GM23338 (cell line): ENCODE results near the gene OR1S2. TPM values are rescaled to one million over a fixed set of nuclear protein-coding genes. Genes with fewer than 3 reads are reported as not detected.

Source experiments
- ATAC-seq: fragments of 200-7000 bp; cut with Tn5 transposase; 3 replicates; pipeline ENCODE4 v1.9.1; 2020
- DNase-seq: peaks from one replicate; pipeline ENCODE4 v3.0.0-alpha.2; 2015; ENCODE audit warnings: low spot score
- H2AFZ ChIP-seq: fragments of 200-600 bp; sonication (generic); 2 replicates; pipeline ENCODE4 v1.8.0; 2016; ENCODE audit warnings: antibody characterized with exemption, mild to moderate bottlenecking, moderate library complexity
- H3F3A ChIP-seq: fragments of 200-600 bp; sonication (generic); replicated peaks from 2 replicates; pipeline ENCODE4 v1.8.0; 2017; ENCODE audit warnings: antibody characterized with exemption, mixed run types, low read depth
- H3K27ac ChIP-seq: fragments of 200-600 bp; sonication (generic); 2 replicates; pipeline ENCODE4 v1.6.1; 2016; ENCODE audit warnings: low read depth
- H3K27me3 ChIP-seq: fragments of 200-600 bp; sonication (generic); 2 replicates; pipeline ENCODE4 v1.8.0; 2016; ENCODE audit warnings: mild to moderate bottlenecking, mixed run types, moderate library complexity; ENCODE audit not compliant: insufficient read depth
- H3K36me3 ChIP-seq: fragments of 200-600 bp; sonication (generic); 2 replicates; pipeline ENCODE4 v1.8.0; 2016; ENCODE audit warnings: mild to moderate bottlenecking; ENCODE audit not compliant: insufficient read depth
- H3K4me1 ChIP-seq: fragments of 200-600 bp; sonication (generic); 2 replicates; pipeline ENCODE4 v1.8.0; 2016; ENCODE audit warnings: mild to moderate bottlenecking, moderate library complexity; ENCODE audit not compliant: insufficient read depth
- H3K4me2 ChIP-seq: fragments of 200-600 bp; sonication (generic); 2 replicates; pipeline ENCODE4 v1.7.1; 2017; ENCODE audit warnings: mixed run types
- H3K4me3 ChIP-seq: fragments of 200-600 bp; sonication (generic); 2 replicates; pipeline ENCODE4 v1.6.1; 2016; ENCODE audit warnings: mixed run types
- H3K79me2 ChIP-seq: fragments of 200-600 bp; sonication (generic); replicated peaks from 2 replicates; pipeline ENCODE4 v1.8.0; 2017; ENCODE audit warnings: mild to moderate bottlenecking; ENCODE audit not compliant: insufficient read depth
- H3K9me2 ChIP-seq: fragments of 200-600 bp; sonication (generic); 2 replicates; pipeline ENCODE4 v1.8.0; 2017; ENCODE audit not compliant: insufficient read depth
- H4K20me1 ChIP-seq: fragments of 200-600 bp; sonication (generic); replicated peaks from 2 replicates; pipeline ENCODE4 v1.8.0; 2017; ENCODE audit warnings: mild to moderate bottlenecking; ENCODE audit not compliant: insufficient read depth
- H3K27ac Mint-ChIP-seq: 2 replicates; pipeline ENCODE4 v1.8.0; 2020; ENCODE audit warnings: inconsistent platforms, mild to moderate bottlenecking, moderate library complexity, mixed read lengths
- H3K27me3 Mint-ChIP-seq: 3 replicates; pipeline ENCODE4 v1.8.0; 2022; ENCODE audit warnings: low read depth, mild to moderate bottlenecking, moderate library complexity, mixed read lengths, inconsistent platforms; ENCODE audit not compliant: insufficient read depth, poor library complexity
- H3K36me3 Mint-ChIP-seq: 3 replicates; pipeline ENCODE4 v1.8.0; 2021; ENCODE audit warnings: low read depth, mild to moderate bottlenecking, inconsistent platforms, moderate library complexity, mixed read lengths
- H3K4me1 Mint-ChIP-seq: 3 replicates; pipeline ENCODE4 v1.8.0; 2020; ENCODE audit warnings: mild to moderate bottlenecking, inconsistent platforms, mixed read lengths
- H3K4me3 Mint-ChIP-seq: 3 replicates; pipeline ENCODE4 v1.8.0; 2021; ENCODE audit warnings: moderate library complexity, mild to moderate bottlenecking, inconsistent platforms, mixed read lengths
- H3K9me3 Mint-ChIP-seq: 3 replicates; pipeline ENCODE4 v1.8.0; 2020; ENCODE audit warnings: moderate library complexity, mild to moderate bottlenecking, inconsistent platforms, mixed read lengths
- CREB1 ChIP-seq: fragments of 250-450 bp; sonication (Bioruptor Pico); IDR thresholded peaks from 2 replicates; pipeline ENCODE4 v1.5.0; 2020; ENCODE audit warnings: low read depth, mild to moderate bottlenecking, moderate library complexity
- CTCF ChIP-seq, 2 experiments: fragments of 200-600 bp in 1 of 2; sonication (generic) in 1 of 2; conservative IDR thresholded peaks; 2 replicates each; pipeline versions ENCODE4 v1.5.1 to v1.6.1; 2016 to 2017; ENCODE audit warnings: antibody characterized with exemption in 2 of 2, low read depth in 2 of 2, mild to moderate bottlenecking in 2 of 2, moderate library complexity in 1 of 2
- ETS1 ChIP-seq: IDR thresholded peaks from 2 replicates; pipeline ENCODE4 v1.6.1; 2016; ENCODE audit warnings: antibody characterized with exemption
- EZH2 ChIP-seq: fragments of 200-600 bp; sonication (generic); IDR thresholded peaks from one replicate; pipeline ENCODE4 v1.8.0; 2017; ENCODE audit warnings: antibody characterized with exemption, mild to moderate bottlenecking, low read depth; ENCODE audit not compliant: unreplicated experiment
- EZH2phosphoT487 ChIP-seq: fragments of 200-600 bp; sonication (generic); IDR thresholded peaks from one replicate; pipeline ENCODE4 v1.8.1; 2018; ENCODE audit warnings: antibody characterized with exemption; ENCODE audit not compliant: unreplicated experiment
- JUNB ChIP-seq: IDR thresholded peaks from one replicate; pipeline ENCODE4 v1.6.1; 2016; ENCODE audit warnings: antibody characterized with exemption; ENCODE audit not compliant: unreplicated experiment
- NANOG ChIP-seq: IDR thresholded peaks from 2 replicates; pipeline ENCODE4 v1.6.1; 2016; ENCODE audit warnings: antibody characterized with exemption, borderline replicate concordance
- POLR2AphosphoS5 ChIP-seq: IDR thresholded peaks from 2 replicates; pipeline ENCODE4 v1.6.1; 2016; ENCODE audit warnings: antibody characterized with exemption, low read depth
- STAT1 ChIP-seq: IDR thresholded peaks from one replicate; pipeline ENCODE4 v1.6.1; 2016; ENCODE audit warnings: antibody characterized with exemption; ENCODE audit not compliant: unreplicated experiment
- ZNF114 ChIP-seq: fragments of 250-450 bp; sonication (Bioruptor Pico); IDR thresholded peaks from 2 replicates; pipeline ENCODE4 v1.5.0; 2020; ENCODE audit warnings: mild to moderate bottlenecking, moderate library complexity
- ZNF331 ChIP-seq: fragments of 250-450 bp; sonication (Bioruptor Pico); IDR thresholded peaks from 2 replicates; pipeline ENCODE4 v1.5.0; 2020; ENCODE audit warnings: low read depth, mild to moderate bottlenecking, moderate library complexity
- polyA plus RNA-seq: library from polyadenylated mRNA; unstranded; fragments of >200 nt; fragmentation: Nextera tagmentation; extraction: Ambion mirVana; gene quantifications from 2 replicates; pipeline ENCODE4 v1.2.1, GENCODE V29; 2016
- total RNA-seq: library from RNA; depleted of rRNA; stranded (reverse); fragments of >200 nt; shearing (Covaris generic); gene quantifications from 2 replicates; pipeline ENCODE4 v1.2.3, GENCODE V29; 2014
- TF ChIP-seq, protein P1 (sequence below): fragments of 250-450 bp; sonication (Bioruptor Pico); IDR thresholded peaks from 2 replicates; pipeline ENCODE4 v1.5.0; 2020; ENCODE audit warnings: mild to moderate bottlenecking, moderate library complexity
- TF ChIP-seq, protein P2 (sequence below): IDR thresholded peaks from one replicate; pipeline ENCODE4 v1.6.1; 2018; ENCODE audit warnings: antibody characterized with exemption; ENCODE audit not compliant: unreplicated experiment

Gene OR1S2
- total and polyA plus RNA-seq, 2 experiments from 2014 or later = not detected

DNA sequence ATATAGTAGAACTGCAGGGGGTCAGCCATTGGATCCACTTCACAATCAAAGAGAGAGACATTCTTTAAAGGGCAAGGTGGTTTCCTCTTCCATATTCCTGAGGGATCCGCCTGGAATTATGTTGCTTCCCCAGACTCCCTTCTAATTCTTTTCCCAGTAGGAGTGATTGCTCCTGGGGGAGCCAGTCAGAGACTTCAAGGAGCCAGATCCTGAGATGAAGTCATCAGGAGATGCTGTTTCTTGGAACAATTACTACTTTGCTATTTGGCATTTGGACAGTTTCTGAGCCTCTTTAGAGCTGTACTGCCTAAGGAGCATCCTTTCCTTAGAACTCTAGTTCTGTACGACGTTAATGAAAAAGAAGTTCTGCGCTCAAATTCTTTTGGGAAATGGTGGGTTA is 17.0 kb downstream of the OR1S2 start:
- H3K36me3 ChIP-seq = no peaks in the 10 kb centered on the region
- peaks cover 37% of the 10 kb centered on the region for H3K9me2 ChIP-seq
- H3K27ac ChIP-seq = no peak overlapping the region
- H3K79me2 ChIP-seq = no peaks in the 10 kb centered on the region
- no peaks in the 10 kb centered on the region for H3K27me3 Mint-ChIP-seq
- no peak overlapping the region for H3K4me3 Mint-ChIP-seq
- H3K4me1 Mint-ChIP-seq = peaks cover 2% of the 10 kb centered on the region; the same call in 1 of the 3 replicates
- no peaks in the 10 kb centered on the region for H3F3A ChIP-seq
- H2AFZ ChIP-seq = no peak overlapping the region
- DNase-seq (peak; percentile 5), ATAC-seq (no peak)
- no peaks in the 10 kb centered on the region; the same call in 2 of the 3 replicates for H3K9me3 Mint-ChIP-seq
- no peaks in the 10 kb centered on the region for H3K27me3 ChIP-seq
- no peaks in the 10 kb centered on the region for H4K20me1 ChIP-seq
- no peak for TF ChIP-seq STAT1
- TF ChIP-seq, protein P1, sequence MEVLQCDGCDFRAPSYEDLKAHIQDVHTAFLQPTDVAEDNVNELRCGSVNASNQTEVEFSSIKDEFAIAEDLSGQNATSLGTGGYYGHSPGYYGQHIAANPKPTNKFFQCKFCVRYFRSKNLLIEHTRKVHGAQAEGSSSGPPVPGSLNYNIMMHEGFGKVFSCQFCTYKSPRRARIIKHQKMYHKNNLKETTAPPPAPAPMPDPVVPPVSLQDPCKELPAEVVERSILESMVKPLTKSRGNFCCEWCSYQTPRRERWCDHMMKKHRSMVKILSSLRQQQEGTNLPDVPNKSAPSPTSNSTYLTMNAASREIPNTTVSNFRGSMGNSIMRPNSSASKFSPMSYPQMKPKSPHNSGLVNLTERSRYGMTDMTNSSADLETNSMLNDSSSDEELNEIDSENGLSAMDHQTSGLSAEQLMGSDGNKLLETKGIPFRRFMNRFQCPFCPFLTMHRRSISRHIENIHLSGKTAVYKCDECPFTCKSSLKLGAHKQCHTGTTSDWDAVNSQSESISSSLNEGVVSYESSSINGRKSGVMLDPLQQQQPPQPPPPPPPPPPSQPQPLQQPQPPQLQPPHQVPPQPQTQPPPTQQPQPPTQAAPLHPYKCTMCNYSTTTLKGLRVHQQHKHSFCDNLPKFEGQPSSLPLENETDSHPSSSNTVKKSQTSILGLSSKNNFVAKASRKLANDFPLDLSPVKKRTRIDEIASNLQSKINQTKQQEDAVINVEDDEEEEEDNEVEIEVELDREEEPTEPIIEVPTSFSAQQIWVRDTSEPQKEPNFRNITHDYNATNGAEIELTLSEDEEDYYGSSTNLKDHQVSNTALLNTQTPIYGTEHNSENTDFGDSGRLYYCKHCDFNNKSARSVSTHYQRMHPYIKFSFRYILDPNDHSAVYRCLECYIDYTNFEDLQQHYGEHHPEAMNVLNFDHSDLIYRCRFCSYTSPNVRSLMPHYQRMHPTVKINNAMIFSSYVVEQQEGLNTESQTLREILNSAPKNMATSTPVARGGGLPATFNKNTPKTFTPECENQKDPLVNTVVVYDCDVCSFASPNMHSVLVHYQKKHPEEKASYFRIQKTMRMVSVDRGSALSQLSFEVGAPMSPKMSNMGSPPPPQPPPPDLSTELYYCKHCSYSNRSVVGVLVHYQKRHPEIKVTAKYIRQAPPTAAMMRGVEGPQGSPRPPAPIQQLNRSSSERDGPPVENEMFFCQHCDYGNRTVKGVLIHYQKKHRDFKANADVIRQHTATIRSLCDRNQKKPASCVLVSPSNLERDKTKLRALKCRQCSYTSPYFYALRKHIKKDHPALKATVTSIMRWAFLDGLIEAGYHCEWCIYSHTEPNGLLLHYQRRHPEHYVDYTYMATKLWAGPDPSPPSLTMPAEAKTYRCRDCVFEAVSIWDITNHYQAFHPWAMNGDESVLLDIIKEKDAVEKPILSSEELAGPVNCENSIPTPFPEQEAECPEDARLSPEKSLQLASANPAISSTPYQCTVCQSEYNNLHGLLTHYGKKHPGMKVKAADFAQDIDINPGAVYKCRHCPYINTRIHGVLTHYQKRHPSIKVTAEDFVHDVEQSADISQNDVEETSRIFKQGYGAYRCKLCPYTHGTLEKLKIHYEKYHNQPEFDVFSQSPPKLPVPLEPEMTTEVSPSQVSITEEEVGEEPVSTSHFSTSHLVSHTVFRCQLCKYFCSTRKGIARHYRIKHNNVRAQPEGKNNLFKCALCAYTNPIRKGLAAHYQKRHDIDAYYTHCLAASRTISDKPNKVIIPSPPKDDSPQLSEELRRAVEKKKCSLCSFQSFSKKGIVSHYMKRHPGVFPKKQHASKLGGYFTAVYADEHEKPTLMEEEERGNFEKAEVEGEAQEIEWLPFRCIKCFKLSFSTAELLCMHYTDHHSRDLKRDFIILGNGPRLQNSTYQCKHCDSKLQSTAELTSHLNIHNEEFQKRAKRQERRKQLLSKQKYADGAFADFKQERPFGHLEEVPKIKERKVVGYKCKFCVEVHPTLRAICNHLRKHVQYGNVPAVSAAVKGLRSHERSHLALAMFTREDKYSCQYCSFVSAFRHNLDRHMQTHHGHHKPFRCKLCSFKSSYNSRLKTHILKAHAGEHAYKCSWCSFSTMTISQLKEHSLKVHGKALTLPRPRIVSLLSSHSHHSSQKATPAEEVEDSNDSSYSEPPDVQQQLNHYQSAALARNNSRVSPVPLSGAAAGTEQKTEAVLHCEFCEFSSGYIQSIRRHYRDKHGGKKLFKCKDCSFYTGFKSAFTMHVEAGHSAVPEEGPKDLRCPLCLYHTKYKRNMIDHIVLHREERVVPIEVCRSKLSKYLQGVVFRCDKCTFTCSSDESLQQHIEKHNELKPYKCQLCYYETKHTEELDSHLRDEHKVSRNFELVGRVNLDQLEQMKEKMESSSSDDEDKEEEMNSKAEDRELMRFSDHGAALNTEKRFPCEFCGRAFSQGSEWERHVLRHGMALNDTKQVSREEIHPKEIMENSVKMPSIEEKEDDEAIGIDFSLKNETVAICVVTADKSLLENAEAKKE (CRISPR knock-in tag) = no peak
- no peak for TF ChIP-seq CREB1 (CRISPR knock-in tag)
- no peak for TF ChIP-seq POLR2AphosphoS5
- no peak for TF ChIP-seq ZNF114 (CRISPR knock-in tag)
- no peak for TF ChIP-seq JUNB
- no peak for TF ChIP-seq ZNF331 (CRISPR knock-in tag)
- no peak for TF ChIP-seq ETS1
- TF ChIP-seq EZH2phosphoT487 = no peak
- TF ChIP-seq CTCF (conservative IDR thresholded peaks at IDR 0.05; ENCODE audit: low read depth in 2 of 2) = no peak
- TF ChIP-seq NANOG = no peak
- no peak for TF ChIP-seq EZH2
- TF ChIP-seq, protein P2, sequence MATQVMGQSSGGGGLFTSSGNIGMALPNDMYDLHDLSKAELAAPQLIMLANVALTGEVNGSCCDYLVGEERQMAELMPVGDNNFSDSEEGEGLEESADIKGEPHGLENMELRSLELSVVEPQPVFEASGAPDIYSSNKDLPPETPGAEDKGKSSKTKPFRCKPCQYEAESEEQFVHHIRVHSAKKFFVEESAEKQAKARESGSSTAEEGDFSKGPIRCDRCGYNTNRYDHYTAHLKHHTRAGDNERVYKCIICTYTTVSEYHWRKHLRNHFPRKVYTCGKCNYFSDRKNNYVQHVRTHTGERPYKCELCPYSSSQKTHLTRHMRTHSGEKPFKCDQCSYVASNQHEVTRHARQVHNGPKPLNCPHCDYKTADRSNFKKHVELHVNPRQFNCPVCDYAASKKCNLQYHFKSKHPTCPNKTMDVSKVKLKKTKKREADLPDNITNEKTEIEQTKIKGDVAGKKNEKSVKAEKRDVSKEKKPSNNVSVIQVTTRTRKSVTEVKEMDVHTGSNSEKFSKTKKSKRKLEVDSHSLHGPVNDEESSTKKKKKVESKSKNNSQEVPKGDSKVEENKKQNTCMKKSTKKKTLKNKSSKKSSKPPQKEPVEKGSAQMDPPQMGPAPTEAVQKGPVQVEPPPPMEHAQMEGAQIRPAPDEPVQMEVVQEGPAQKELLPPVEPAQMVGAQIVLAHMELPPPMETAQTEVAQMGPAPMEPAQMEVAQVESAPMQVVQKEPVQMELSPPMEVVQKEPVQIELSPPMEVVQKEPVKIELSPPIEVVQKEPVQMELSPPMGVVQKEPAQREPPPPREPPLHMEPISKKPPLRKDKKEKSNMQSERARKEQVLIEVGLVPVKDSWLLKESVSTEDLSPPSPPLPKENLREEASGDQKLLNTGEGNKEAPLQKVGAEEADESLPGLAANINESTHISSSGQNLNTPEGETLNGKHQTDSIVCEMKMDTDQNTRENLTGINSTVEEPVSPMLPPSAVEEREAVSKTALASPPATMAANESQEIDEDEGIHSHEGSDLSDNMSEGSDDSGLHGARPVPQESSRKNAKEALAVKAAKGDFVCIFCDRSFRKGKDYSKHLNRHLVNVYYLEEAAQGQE = no peak
- no peaks in the 10 kb centered on the region for H3K36me3 Mint-ChIP-seq
- no peak overlapping the region for H3K4me3 ChIP-seq
- H3K4me1 ChIP-seq = no peaks in the 10 kb centered on the region
- no peak overlapping the region for H3K27ac Mint-ChIP-seq
- no peak overlapping the region for H3K4me2 ChIP-seq
